NCI-H460 (cell line): ENCODE measurements around the gene UBN2. TPM values are rescaled to one million over a fixed set of nuclear protein-coding genes. Genes with fewer than 3 reads are reported as not detected.
"Not testable (repeated sequence)": the region's sequence is repeated elsewhere in the genome, so short reads cannot be mapped to it uniquely, and the experiment has no call there.

Source experiments
- DNase-seq: peaks from one replicate; pipeline ENCODE4 v3.0.0-alpha.2; 2016; ENCODE audit warnings: low read depth; ENCODE audit errors: extremely low read depth
- total RNA-seq: library from RNA; depleted of rRNA; stranded (reverse); fragments of >200 nt; shearing (Covaris generic); gene quantifications from 2 replicates; pipeline ENCODE4 v1.2.3, GENCODE V29; 2014

UBN2 gene
- total RNA-seq, 1 experiment from 2014 or later = 6.5 TPM

GRCh38 chr7:139294241-139294640 lies 63.2 kb downstream of the UBN2 start:
- DNase-seq = no peak

- DNase-seq = no peak
Observed at GRCh38 chr7:139294951-139295575, 64.0 kb downstream of the UBN2 start.

- no peak for DNase-seq
Observed at GRCh38 chr7:139297795-139298194, 66.8 kb downstream of the UBN2 start.

- DNase-seq = no peak
Observed at GRCh38 chr7:139299296-139299695, 68.3 kb downstream of the UBN2 start.

- no peak for DNase-seq
Observed at GRCh38 chr7:139300390-139300789, 69.4 kb downstream of the UBN2 start.

GRCh38 chr7:139304517-139304916 lies 73.5 kb downstream of the UBN2 start:
- no peak for DNase-seq

GRCh38 chr7:139317939-139318505 lies 87.0 kb downstream of the UBN2 start:
- DNase-seq = no peak

GRCh38 chr7:139321071-139321745 lies 90.2 kb downstream of the UBN2 start:
- peak; percentile 16 for DNase-seq

GRCh38 chr7:139324709-139325108 lies 93.7 kb downstream of the UBN2 start:
- not testable (repeated sequence) for DNase-seq

GRCh38 chr7:139328375-139328774 lies 97.3 kb downstream of the UBN2 start:
- peak; percentile 14 for DNase-seq

- no peak for DNase-seq
Observed at GRCh38 chr7:139329119-139329518, 98.1 kb downstream of the UBN2 start.

GRCh38 chr7:139330333-139331030 lies 99.4 kb downstream of the UBN2 start:
- no peak for DNase-seq

GRCh38 chr7:139332697-139333359 lies 101.8 kb downstream of the UBN2 start:
- no peak for DNase-seq

GRCh38 chr7:139333443-139333842 lies 102.4 kb downstream of the UBN2 start:
- DNase-seq = not testable (repeated sequence)

- no peak for DNase-seq
Observed at GRCh38 chr7:139334399-139335150, 103.5 kb downstream of the UBN2 start.

- no peak for DNase-seq
Observed at GRCh38 chr7:139339025-139339424, 108.0 kb downstream of the UBN2 start.

GRCh38 chr7:139339698-139340036 lies 108.6 kb downstream of the UBN2 start:
- DNase-seq = no peak

- DNase-seq = peak; percentile 100
Observed at GRCh38 chr7:139340037-139340807, 109.2 kb downstream of the UBN2 start.

- no peak for DNase-seq
Observed at GRCh38 chr7:139340808-139341057, 109.7 kb downstream of the UBN2 start.
